Trophoblast cell (in vitro differentiated cells and primary cell): ENCODE measurements around the gene DEPDC1B.

Experiments used
- DNase-seq, 2 donors: peaks; one replicate each; pipeline ENCODE4 v3.0.0-alpha.2; 2016
- H2AFZ ChIP-seq: 2 replicates; pipeline ENCODE4 v1.6.1; 2013; ENCODE audit warnings: low read length, moderate library complexity, mild to moderate bottlenecking; ENCODE audit not compliant: insufficient read depth, poor library complexity
- H2AK5ac ChIP-seq: 2 replicates; pipeline ENCODE4 v1.6.1; 2013; ENCODE audit warnings: mild to moderate bottlenecking, low read length
- H2BK120ac ChIP-seq: 2 replicates; pipeline ENCODE4 v1.6.1; 2013; ENCODE audit warnings: low read length, mild to moderate bottlenecking, moderate library complexity; ENCODE audit not compliant: insufficient read depth, poor library complexity
- H2BK12ac ChIP-seq: 2 replicates; pipeline ENCODE4 v1.6.1; 2013; ENCODE audit warnings: mild to moderate bottlenecking, low read length, moderate library complexity
- H2BK5ac ChIP-seq: 2 replicates; pipeline ENCODE4 v1.6.1; 2013; ENCODE audit warnings: low read length, low read depth, moderate library complexity, mild to moderate bottlenecking; ENCODE audit not compliant: poor library complexity
- H3K14ac ChIP-seq: 2 replicates; pipeline ENCODE4 v1.6.1; 2013; ENCODE audit warnings: mild to moderate bottlenecking, low read length
- H3K18ac ChIP-seq: 2 replicates; pipeline ENCODE4 v1.6.1; 2013; ENCODE audit warnings: mild to moderate bottlenecking, low read length
- H3K23ac ChIP-seq: 2 replicates; pipeline ENCODE4 v1.6.1; 2013; ENCODE audit warnings: low read length
- H3K27ac ChIP-seq: 2 replicates; pipeline ENCODE4 v1.5.1; 2013; ENCODE audit warnings: low read depth, mild to moderate bottlenecking, inconsistent platforms, low read length, moderate library complexity
- H3K27me3 ChIP-seq: 2 replicates; pipeline ENCODE4 v1.6.1; 2013; ENCODE audit warnings: inconsistent platforms, mild to moderate bottlenecking, low read length, moderate library complexity; ENCODE audit not compliant: insufficient read depth
- H3K36me3 ChIP-seq, 2 experiments: 1 replicate in 1 of 2; 2 replicates in 1 of 2; pipeline ENCODE4 v1.6.1; 2013; ENCODE audit warnings: low read length in 2 of 2, mild to moderate bottlenecking in 2 of 2, moderate library complexity in 1 of 2; ENCODE audit not compliant: insufficient read depth in 2 of 2, control insufficient read depth in 1 of 2
- H3K4ac ChIP-seq: 2 replicates; pipeline ENCODE4 v1.6.1; 2013; ENCODE audit warnings: low read depth, mild to moderate bottlenecking, low read length, moderate library complexity
- H3K4me1 ChIP-seq, 2 experiments: 1 replicate in 1 of 2; 2 replicates in 1 of 2; pipeline ENCODE4 v1.6.1; 2013; ENCODE audit warnings: low read length in 2 of 2, mild to moderate bottlenecking in 2 of 2, moderate library complexity in 1 of 2; ENCODE audit not compliant: insufficient read depth in 2 of 2, control insufficient read depth in 1 of 2
- H3K4me2 ChIP-seq: 2 replicates; pipeline ENCODE4 v1.6.1; 2013; ENCODE audit warnings: inconsistent platforms, mild to moderate bottlenecking, low read length, moderate library complexity
- H3K4me3 ChIP-seq: 2 replicates; pipeline ENCODE4 v1.5.1; 2013; ENCODE audit warnings: mild to moderate bottlenecking, low read depth, low read length, inconsistent platforms
- H3K79me1 ChIP-seq: one replicate; pipeline ENCODE4 v1.6.1; 2013; ENCODE audit warnings: low read length
- H3K79me2 ChIP-seq: 2 replicates; pipeline ENCODE4 v1.6.1; 2013; ENCODE audit warnings: low read length, mild to moderate bottlenecking; ENCODE audit not compliant: control insufficient read depth, insufficient read depth, poor library complexity
- H3K9ac ChIP-seq: 2 replicates; pipeline ENCODE4 v1.6.1; 2013; ENCODE audit warnings: mild to moderate bottlenecking, low read length
- H3K9me3 ChIP-seq: 2 replicates; pipeline ENCODE4 v1.6.1; 2013; ENCODE audit warnings: low read depth, mild to moderate bottlenecking, control low read depth, inconsistent platforms, low read length; ENCODE audit not compliant: insufficient read depth
- H4K12ac ChIP-seq: 2 replicates; pipeline ENCODE4 v1.6.1; 2013; ENCODE audit warnings: low read depth, mild to moderate bottlenecking, low read length, moderate library complexity
- H4K8ac ChIP-seq: 2 replicates; pipeline ENCODE4 v1.6.1; 2013; ENCODE audit warnings: low read depth, mild to moderate bottlenecking, low read length, moderate library complexity
- H4K91ac ChIP-seq: one replicate; pipeline ENCODE4 v1.6.1; 2013; ENCODE audit warnings: low read depth, mild to moderate bottlenecking, low read length, moderate library complexity
- WGBS: extraction: QIAGEN DNeasy Blood & Tissue Kit; methylation state at CpG from one replicate; pipeline ENCODE4 v1.1.7; 2013; ENCODE audit warnings: missing lambda C conversion rate; ENCODE audit not compliant: insufficient read length, insufficient coverage; ENCODE audit errors: extremely low coverage; 5-methylcytosine and 5-hydroxymethylcytosine counted together

Gene DEPDC1B

DNA sequence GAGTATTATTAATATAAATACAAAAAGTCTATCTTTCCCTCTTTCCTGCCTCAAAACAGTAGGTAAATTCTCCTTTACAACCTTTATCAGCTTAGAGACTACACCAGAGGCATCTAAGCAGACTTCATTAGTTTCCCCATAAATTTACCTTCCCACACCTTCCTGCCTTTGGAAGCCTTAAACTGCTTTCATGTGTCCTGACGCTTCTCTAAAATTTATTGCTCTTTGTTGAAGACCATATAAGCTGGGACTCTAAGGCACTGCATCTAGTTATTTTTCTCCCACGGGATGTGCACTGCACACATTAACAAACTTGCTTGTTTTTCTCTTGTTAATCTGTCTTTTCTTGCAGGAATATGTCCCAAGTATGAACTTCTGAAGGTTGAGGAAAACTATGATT, 51.8 kb downstream of the DEPDC1B start:
- H4K12ac ChIP-seq, result no peak overlapping the region
- no CpG with 5 or more reads among the region's 2 CpGs for WGBS
- no peak overlapping the region for H4K91ac ChIP-seq
- no peaks in the 10 kb centered on the region for H3K79me1 ChIP-seq
- no peaks in the 10 kb centered on the region for H3K79me2 ChIP-seq
- H3K4me2 ChIP-seq, result no peak overlapping the region
- no peaks in the 10 kb centered on the region for H3K27me3 ChIP-seq
- no peak overlapping the region for H3K14ac ChIP-seq
- no peak overlapping the region for H2BK120ac ChIP-seq
- H3K36me3 ChIP-seq, result peaks cover 0 to 2% of the 10 kb centered on the region in 2 experiments
- H3K4me3 ChIP-seq, result no peak overlapping the region
- no peak overlapping the region for H3K27ac ChIP-seq
- no peaks in the 10 kb centered on the region for H3K9me3 ChIP-seq
- no peak overlapping the region for H2AK5ac ChIP-seq
- H3K18ac ChIP-seq, result no peak overlapping the region
- no peak overlapping the region for H3K4ac ChIP-seq
- no peak overlapping the region for H3K9ac ChIP-seq
- no peak for DNase-seq
- H2AFZ ChIP-seq, result no peak overlapping the region
- H2BK12ac ChIP-seq, result no peak overlapping the region
- H3K4me1 ChIP-seq, result peaks cover 0 to 2% of the 10 kb centered on the region in 2 experiments
- H4K8ac ChIP-seq, result no peak overlapping the region
- no peak overlapping the region for H2BK5ac ChIP-seq
- no peak overlapping the region for H3K23ac ChIP-seq

GRCh38 chr5:60640901-60641300, 59.1 kb downstream of the DEPDC1B start:
- no peaks in the 10 kb centered on the region for H3K79me1 ChIP-seq
- H3K4me2 ChIP-seq, result no peak overlapping the region
- DNase-seq, result no peak
- H3K4me3 ChIP-seq, result no peak overlapping the region
- H3K23ac ChIP-seq, result no peak overlapping the region
- H4K91ac ChIP-seq, result no peak overlapping the region
- H3K27me3 ChIP-seq, result no peaks in the 10 kb centered on the region
- H3K36me3 ChIP-seq, result peaks cover 0 to 4% of the 10 kb centered on the region in 2 experiments
- H3K79me2 ChIP-seq, result no peaks in the 10 kb centered on the region
- H3K4ac ChIP-seq, result no peak overlapping the region
- H4K8ac ChIP-seq, result no peak overlapping the region
- H2BK120ac ChIP-seq, result no peak overlapping the region
- H3K27ac ChIP-seq, result no peak overlapping the region
- H3K14ac ChIP-seq, result no peak overlapping the region
- H3K18ac ChIP-seq, result no peak overlapping the region
- H2BK5ac ChIP-seq, result no peak overlapping the region
- H3K9ac ChIP-seq, result no peak overlapping the region
- H3K9me3 ChIP-seq, result no peaks in the 10 kb centered on the region
- no peak overlapping the region for H2AK5ac ChIP-seq
- no peak overlapping the region for H2BK12ac ChIP-seq
- no CpG with 5 or more reads among the region's 1 CpG for WGBS
- H4K12ac ChIP-seq, result no peak overlapping the region
- H2AFZ ChIP-seq, result no peak overlapping the region
- H3K4me1 ChIP-seq, result no peaks in the 10 kb centered on the region

DNA sequence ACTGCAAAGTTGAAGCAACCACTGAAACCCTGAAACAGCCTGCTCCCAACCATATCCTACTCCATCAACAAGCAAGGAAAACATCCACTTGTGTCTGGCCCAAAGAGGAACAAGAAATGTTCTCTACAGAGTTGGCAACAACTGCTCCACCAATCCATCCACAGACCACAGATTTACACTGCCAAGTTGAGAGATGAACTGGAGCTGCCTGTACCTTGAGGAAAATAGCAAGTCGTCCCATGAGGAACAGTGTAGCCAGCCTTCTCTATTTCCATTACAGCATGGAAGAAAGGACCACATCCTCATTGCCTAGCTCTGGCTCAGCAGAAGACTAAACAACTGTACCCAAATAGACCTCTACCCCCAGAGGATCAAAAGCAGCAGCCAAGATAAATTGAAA, 60.4 kb downstream of the DEPDC1B start:
- no peak overlapping the region for H3K4ac ChIP-seq
- no peak overlapping the region for H3K4me2 ChIP-seq
- H4K8ac ChIP-seq, result no peak overlapping the region
- no peak overlapping the region for H4K12ac ChIP-seq
- H3K4me1 ChIP-seq, result no peaks in the 10 kb centered on the region
- no peak overlapping the region for H2AK5ac ChIP-seq
- H3K27me3 ChIP-seq, result no peaks in the 10 kb centered on the region
- H3K36me3 ChIP-seq, result peaks cover 0 to 3% of the 10 kb centered on the region in 2 experiments
- H2BK12ac ChIP-seq, result no peak overlapping the region
- H3K18ac ChIP-seq, result no peak overlapping the region
- no peak for DNase-seq
- H3K9me3 ChIP-seq, result no peaks in the 10 kb centered on the region
- no peak overlapping the region for H3K14ac ChIP-seq
- no peak overlapping the region for H3K27ac ChIP-seq
- no peak overlapping the region for H2BK5ac ChIP-seq
- H3K23ac ChIP-seq, result no peak overlapping the region
- H3K9ac ChIP-seq, result no peak overlapping the region
- no peak overlapping the region for H2BK120ac ChIP-seq
- no peak overlapping the region for H3K4me3 ChIP-seq
- H3K79me1 ChIP-seq, result no peaks in the 10 kb centered on the region
- no peaks in the 10 kb centered on the region for H3K79me2 ChIP-seq
- H2AFZ ChIP-seq, result no peak overlapping the region
- WGBS, result no CpG with 5 or more reads among the region's 1 CpG
- H4K91ac ChIP-seq, result no peak overlapping the region

DNA sequence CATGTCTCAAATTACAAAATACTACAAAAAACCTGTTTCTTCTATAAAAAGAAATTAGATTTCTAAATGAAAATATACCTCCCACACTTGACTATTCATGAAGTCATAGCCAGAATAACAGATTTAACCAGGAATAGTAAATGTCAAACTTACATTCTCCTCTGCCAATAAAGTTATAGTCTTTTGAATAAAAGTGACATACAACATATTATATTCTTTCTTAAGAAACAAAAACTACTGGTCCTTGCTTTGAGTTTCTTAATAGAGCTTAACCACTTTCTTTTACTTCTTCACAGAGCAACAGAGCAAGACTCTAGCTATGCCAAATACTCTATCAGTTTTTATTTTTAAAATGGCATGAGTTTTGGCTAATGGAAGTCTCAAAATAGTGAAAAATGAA, 61.7 kb downstream of the DEPDC1B start:
- no peak overlapping the region for H4K91ac ChIP-seq
- H3K79me2 ChIP-seq, result no peaks in the 10 kb centered on the region
- H3K79me1 ChIP-seq, result no peaks in the 10 kb centered on the region
- H3K4me3 ChIP-seq, result no peak overlapping the region
- H2BK120ac ChIP-seq, result no peak overlapping the region
- H4K12ac ChIP-seq, result no peak overlapping the region
- H2AK5ac ChIP-seq, result no peak overlapping the region
- no peak overlapping the region for H4K8ac ChIP-seq
- no peak overlapping the region for H3K4me2 ChIP-seq
- H3K18ac ChIP-seq, result no peak overlapping the region
- H3K36me3 ChIP-seq, result peaks cover 0 to 3% of the 10 kb centered on the region in 2 experiments
- H3K27ac ChIP-seq, result no peak overlapping the region
- H3K4ac ChIP-seq, result no peak overlapping the region
- no peak overlapping the region for H3K23ac ChIP-seq
- no peaks in the 10 kb centered on the region for H3K4me1 ChIP-seq
- H3K9me3 ChIP-seq, result no peaks in the 10 kb centered on the region
- H2AFZ ChIP-seq, result no peak overlapping the region
- no peak overlapping the region for H3K14ac ChIP-seq
- H2BK12ac ChIP-seq, result no peak overlapping the region
- no peak overlapping the region for H2BK5ac ChIP-seq
- no peaks in the 10 kb centered on the region for H3K27me3 ChIP-seq
- H3K9ac ChIP-seq, result no peak overlapping the region
- no peak for DNase-seq
